HG03066 (cell line): ENCODE data around the gene ADAMTS20.

Source experiments
- ATAC-seq: cut with Tn5 transposase; IDR thresholded peaks from one replicate; pipeline ENCODE4 v1.9.1; 2021; ENCODE audit warnings: low read depth; ENCODE audit not compliant: unreplicated experiment

ADAMTS20 gene

DNA sequence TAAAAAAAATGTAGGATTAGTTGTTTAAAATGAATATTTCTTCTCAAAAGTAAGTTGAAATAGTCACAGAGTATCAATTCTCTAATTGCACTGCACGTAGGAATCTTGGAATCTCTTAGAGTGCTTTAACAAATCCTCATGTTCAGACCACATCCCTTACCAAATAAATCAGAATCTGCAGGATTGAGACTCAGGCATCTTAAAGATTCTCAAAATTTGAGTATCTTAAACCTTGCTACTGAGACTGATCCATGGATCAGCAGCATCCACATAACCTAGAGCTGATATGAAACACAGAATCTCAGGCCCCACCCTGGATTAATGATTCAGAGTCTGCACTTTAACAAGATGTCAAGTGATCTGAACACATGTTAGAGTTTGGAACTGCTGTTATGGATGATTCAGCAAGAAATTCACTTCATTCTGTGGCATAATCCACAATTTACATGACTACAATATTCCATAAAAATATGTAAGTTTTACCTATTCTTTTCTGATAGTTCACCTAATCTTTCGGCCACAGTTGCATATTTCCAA, 58.7 kb downstream of the ADAMTS20 start:
- no peak for ATAC-seq

GRCh38 chr12:43482311-43483085, 69.5 kb downstream of the ADAMTS20 start:
- ATAC-seq = no peak

- no peak for ATAC-seq
These were observed 71.4 kb downstream of the ADAMTS20 start for GRCh38 chr12:43480591-43480990.

DNA sequence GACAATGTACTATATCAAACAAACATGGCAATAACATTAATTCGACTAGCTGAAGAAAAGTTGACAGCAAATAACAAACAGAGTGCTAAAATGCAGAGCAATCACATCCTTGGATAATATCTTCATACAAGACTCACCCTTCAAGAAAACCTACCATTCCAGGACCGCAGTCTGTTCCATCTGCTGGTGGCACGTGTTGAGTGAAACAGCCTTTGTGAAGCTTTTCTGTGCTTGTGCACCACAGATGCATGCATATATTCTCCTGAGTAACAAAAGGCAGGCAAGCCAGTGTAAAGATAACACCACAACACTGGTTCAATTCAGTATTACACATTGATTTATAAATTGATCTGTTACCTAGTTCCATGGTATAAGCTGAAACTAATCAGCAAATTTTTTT, 89.3 kb downstream of the ADAMTS20 start:
- ATAC-seq = no peak

DNA sequence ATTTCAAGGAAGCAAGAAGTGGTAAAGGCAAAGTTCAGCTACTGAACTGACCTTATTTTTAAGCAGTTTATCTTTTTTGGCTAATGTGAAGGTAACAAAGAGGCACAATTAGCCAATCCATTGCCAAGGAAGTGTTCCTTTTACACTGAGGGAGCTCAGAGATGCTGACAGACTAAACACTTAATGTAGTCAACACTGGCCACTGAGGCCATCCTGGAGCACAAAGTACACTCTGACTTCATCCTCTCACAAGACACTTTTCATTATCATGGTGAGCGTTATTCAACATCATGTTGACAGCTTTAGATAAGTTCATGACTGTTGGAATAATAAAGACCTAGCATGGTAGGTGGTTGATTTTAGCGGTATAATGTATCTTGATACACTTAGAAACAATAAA, 89.9 kb downstream of the ADAMTS20 start:
- no peak for ATAC-seq

- no peak for ATAC-seq
These were observed 92.7 kb downstream of the ADAMTS20 start for GRCh38 chr12:43459285-43459684.

GRCh38 chr12:43453761-43454160, 98.2 kb downstream of the ADAMTS20 start:
- no peak for ATAC-seq

DNA sequence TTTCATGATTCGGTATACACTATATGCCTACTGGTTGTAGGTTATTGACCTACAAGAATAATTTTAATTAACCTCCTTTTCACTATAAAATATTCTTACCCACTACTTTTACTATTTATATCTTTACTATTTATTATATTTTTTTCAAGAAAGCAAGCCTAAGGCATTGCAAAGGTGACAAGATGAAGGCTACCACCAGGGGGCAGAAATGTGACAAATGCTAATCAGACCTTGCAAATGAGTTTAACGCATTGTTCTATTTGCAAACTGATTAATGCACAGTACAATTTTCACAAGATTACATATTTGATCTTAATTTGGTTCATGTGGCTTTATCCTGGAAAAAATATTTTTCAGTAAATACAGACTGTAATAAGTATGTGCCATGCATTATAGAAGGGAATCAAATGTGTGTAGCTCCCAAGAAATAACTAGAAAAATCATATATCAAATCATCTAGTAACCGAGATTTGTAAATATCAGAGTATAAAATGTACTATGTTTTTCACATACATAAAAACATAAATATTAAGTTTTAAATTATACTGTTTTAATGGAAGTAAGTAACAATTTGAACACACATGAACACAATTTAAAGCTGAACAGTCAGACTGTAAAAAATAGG, 107.0 kb downstream of the ADAMTS20 start:
- ATAC-seq = no peak

DNA sequence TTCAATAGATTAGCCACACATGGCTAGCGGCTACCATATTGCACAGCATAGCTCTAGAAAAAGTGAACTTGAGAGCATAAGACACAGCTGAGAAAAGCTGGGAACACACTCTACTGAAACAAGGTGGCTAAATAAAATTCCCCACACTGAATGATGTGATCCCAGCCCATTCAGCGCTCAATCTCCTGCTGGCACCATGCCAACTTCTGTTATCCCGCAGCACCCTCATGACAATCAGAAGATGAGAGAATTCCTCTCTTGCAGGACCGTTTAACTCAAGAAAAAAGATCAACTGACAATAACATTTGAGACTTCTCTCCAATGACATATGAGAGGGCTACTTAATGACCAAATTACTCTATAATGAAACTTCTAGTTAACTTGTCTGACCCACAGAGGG, 115.4 kb downstream of the ADAMTS20 start:
- ATAC-seq = no peak

DNA sequence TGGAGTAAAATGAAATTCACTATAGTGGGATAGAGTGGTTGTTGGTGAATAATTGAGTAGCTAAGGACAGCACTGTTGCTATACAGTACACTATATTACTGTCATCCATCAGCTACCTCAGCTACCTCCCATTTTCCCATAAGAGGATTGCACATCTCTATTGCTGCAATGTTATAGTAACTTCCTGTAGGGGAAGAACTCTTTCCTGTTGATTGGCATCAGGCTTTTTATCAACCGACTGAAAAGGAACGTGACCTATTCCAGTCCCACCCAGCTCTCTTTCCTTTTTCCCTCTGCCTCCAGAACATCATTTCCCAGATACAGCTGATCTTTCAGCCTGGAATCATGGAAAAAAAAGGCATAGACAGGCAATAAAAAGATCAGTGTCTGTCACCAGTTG, 117.4 kb downstream of the ADAMTS20 start:
- ATAC-seq = no peak

DNA sequence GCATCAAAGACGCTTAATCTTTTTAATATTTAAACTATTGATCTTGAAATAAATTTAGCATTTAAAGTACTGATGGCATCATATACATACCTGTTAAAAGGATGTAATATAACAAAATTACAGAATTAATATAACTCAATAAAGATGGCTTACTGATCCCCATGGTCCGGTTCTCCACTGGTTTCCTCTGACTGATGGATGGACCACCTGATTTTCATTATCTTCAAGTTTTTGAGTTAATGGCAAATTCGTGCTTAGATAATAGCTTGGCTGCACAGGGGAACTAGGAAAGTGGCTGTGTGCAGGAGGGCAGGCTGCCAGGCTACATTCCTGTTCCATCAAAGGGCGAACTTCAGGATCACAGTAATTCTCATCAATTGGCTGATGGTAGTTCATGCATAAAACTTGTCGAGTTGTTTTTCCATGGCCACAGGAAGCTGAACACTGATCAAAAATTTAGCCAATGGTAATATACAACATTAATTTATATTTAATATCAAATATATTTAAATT, 123.9 kb downstream of the ADAMTS20 start:
- ATAC-seq = no peak

DNA sequence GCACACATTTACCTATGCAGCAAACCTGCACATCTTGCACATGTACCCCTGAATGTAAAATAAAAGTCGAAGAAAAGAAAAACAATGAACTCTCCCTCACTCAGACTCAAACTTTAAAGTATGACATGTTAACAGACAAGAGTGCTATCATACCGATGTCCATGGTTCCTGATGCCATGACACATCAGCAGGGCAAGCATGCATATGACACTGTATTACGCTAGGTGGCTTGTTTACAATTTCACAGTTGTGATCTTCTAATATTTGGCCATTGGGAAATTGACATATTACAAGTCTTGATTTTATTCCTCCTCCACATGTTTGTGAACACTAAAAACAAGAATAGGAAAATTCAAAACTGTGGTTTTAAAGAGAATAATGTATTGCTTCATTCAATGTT, 126.6 kb downstream of the ADAMTS20 start:
- ATAC-seq = no peak

- ATAC-seq = no peak
These were observed 135.0 kb downstream of the ADAMTS20 start for GRCh38 chr12:43416981-43417380.

DNA sequence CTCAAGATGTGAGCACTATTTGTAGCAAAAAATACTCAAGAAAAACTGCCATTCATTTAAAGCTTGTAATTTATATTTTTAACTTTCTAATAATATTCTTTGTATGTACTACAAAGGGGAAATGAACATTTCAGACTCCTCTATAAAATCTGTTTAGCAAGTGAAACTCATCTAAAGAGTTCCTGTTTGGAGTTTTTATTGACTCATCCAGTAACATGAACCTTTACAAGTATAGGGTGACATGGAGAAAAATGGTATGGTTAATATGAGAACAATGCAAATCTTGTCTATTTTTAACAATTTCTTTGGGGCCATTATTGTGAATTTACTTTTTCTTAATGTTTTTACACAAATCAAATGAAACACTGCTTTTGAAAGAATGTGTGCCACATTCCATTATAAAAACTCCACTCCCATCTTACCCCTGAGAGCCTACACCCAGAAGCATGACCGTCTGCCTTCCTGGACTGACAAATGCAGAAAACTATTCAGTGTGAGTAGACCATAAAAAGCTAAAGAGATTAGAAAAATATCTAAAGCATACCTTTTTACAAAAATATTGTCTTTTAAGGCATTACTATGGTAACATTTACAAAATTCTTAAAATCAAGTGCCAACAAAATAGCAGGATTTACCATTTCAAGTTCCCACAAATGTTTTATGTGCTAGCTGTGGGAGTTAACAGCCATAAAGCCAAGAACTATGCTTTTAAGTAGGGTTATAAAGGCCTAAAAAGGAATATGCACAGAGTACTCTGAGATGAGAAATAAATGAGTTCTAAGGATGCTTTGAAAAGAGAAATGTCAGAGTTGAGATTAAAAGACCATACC, 144.0 kb downstream of the ADAMTS20 start:
- peak; percentile 59 for ATAC-seq

DNA sequence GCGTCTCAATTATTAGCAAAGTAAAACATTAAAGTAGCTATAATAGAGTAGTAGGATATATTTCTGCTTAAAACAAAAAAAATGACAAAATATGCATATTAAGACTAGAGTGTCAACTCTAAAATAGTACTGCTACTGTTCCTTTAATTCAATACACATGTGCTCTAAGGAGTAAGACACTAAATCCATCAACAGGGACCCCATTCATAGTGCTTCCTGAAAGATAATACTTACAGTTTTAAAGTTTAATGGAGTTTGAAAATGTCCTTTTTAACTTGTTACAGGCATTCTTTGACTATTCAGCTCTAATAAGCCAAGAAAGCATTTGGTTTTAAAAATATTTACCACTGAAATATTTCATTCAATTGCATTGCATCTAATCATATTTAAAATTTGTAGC, 145.2 kb downstream of the ADAMTS20 start:
- no peak for ATAC-seq

- ATAC-seq = no peak
These were observed 149.6 kb downstream of the ADAMTS20 start for GRCh38 chr12:43402436-43402835.

DNA sequence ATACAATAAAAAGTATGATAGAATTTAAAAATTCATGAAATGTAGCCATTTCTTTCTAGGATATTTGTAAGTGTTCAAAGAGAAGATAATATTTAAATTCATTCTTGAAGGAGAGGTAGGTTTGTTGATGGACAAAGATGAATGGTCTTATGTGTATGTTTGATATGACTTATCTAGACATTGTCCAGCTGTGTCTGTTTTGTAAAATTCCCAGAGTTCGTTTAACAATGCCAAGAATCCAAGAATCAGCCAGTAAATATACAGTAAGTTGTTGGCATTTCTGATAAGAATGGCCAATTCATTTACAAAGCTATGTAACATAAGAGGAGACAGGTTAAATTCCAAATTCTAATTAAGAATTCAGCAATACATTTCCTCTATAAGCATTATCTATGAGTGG, 150.9 kb downstream of the ADAMTS20 start:
- ATAC-seq = no peak

- no peak for ATAC-seq
These were observed 155.3 kb downstream of the ADAMTS20 start for GRCh38 chr12:43396671-43397070.

DNA sequence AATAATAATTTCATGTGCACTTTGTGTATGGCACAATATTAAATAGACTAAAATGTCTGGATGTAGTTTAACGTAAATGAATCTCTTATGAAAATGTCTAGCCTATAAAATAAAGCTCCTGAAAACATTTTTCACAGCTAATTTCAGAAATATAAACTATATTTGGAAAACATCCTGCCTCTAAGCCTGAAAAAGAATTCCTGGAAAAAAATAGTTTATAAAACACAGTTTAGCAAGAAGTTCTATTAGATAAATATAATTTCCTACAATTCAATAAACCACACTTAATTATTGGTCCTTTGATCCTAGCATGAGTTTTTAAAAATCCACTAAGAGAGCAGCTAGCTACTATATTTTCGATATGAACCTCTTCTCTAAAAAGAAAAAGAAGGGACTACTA, 159.9 kb downstream of the ADAMTS20 start:
- ATAC-seq = no peak

GRCh38 chr12:43381879-43382278, 170.1 kb downstream of the ADAMTS20 start:
- no peak for ATAC-seq

DNA sequence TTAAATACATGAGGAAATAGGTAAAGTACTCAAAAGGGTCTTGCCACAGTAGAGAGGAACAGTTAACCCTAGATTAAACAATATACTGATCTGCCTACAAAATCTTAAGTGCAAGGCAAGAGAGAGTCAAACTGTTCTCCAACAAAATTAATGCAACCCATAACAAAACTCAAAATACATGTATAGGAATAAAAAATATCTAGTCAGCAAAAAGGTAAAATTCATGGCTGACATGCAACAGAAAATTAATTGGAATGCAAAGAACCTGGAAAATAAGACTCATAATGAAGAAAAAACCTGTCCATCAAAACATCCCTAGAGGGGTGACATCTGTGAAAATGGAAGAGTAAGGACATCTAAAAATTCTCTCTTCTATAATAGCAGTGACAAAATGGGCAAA, 173.6 kb downstream of the ADAMTS20 start:
- ATAC-seq = no peak
